A549 (cell line): Measurements from ENCODE around the gene ADAMTSL3. TPM values are rescaled to one million over a fixed set of nuclear protein-coding genes. Genes with fewer than 3 reads are reported as not detected.
"Not testable (repeated sequence)": the region's sequence is repeated elsewhere in the genome, so short reads cannot be mapped to it uniquely, and the experiment has no call there.

ENCODE experiments used
- ATAC-seq, 2 experiments: fragments of 200-7000 bp in 1 of 2; fragments of >200 bp in 1 of 2; cut with Nextera tagmentation in 1 of 2; cut with Tn5 transposase in 1 of 2; 3 replicates each; pipeline versions ENCODE4 v1.8.0 to v1.9.1; 2018 to 2020; ENCODE audit warnings: mild to moderate bottlenecking in 1 of 2, moderate library complexity in 1 of 2
- CTCF ChIA-PET: fragments of 300-600 bp; sonication (Branson Sonifier 250); formaldehyde crosslinking; extraction: SDS; loops from one replicate; lab custom pipeline; 2021; ENCODE audit warnings: antibody characterized with exemption, inconsistent platforms; lab: Yijun Ruan, JAX
- POLR2A ChIA-PET: fragments of 350-600 bp; formaldehyde crosslinking; extraction: SDS; loops from one replicate; lab custom pipeline; 2021; ENCODE audit warnings: antibody characterized with exemption, inconsistent platforms; lab: Yijun Ruan, JAX
- DNase-seq, 2 experiments: peaks; one replicate each; pipeline versions ENCODE4 v3.0.0 to v3.0.0-alpha.2; 2011 to 2016; ENCODE audit warnings: low read depth in 1 of 2, low spot score in 1 of 2
- FAIRE-seq: peaks from 2 replicates; lab custom pipeline; 2011; peaks lifted over from hg19 to GRCh38; lab: Jason Lieb, UNC
- H3K27ac ChIP-seq, 2 experiments: fragments of >200 bp; sonication (Bioruptor Twin); formaldehyde crosslinking; 3 replicates each; pipeline ENCODE4 v1.5.1; 2016 to 2017
- H3K4me1 ChIP-seq: fragments of >200 bp; sonication (Bioruptor Twin); formaldehyde crosslinking; 3 replicates; pipeline ENCODE4 v1.6.1; 2016
- H3K4me2 ChIP-seq: fragments of >200 bp; sonication (Bioruptor Twin); formaldehyde crosslinking; 3 replicates; pipeline ENCODE4 v1.6.1; 2016
- H3K4me3 ChIP-seq: fragments of >200 bp; sonication (Bioruptor Twin); formaldehyde crosslinking; 3 replicates; pipeline ENCODE4 v1.5.1; 2016
- H3K9me3 ChIP-seq: fragments of >200 bp; sonication (Bioruptor Twin); formaldehyde crosslinking; 3 replicates; pipeline ENCODE4 v1.6.1; 2016
- BCL3 ChIP-seq: fragments of >200 bp; sonication (Bioruptor Twin); formaldehyde crosslinking; IDR thresholded peaks from 3 replicates; pipeline ENCODE4 v1.6.1; 2016
- BHLHE40 ChIP-seq: IDR thresholded peaks from 2 replicates; pipeline ENCODE4 v1.6.1; 2012; ENCODE audit warnings: low read depth, low read length, inconsistent platforms
- CEBPB ChIP-seq, 2 experiments: fragments of >200 bp in 1 of 2; sonication (Bioruptor Twin) in 1 of 2; formaldehyde crosslinking in 1 of 2; IDR thresholded peaks; 2 replicates each; pipeline ENCODE4 v1.6.1; 2012 to 2016
- FOXS1 ChIP-seq: fragments of 250-450 bp; sonication (Bioruptor Pico); IDR thresholded peaks from 2 replicates; pipeline ENCODE4 v1.5.0; 2020; ENCODE audit warnings: mild to moderate bottlenecking, moderate library complexity
- HDAC2 ChIP-seq: fragments of 200-600 bp; sonication (generic); IDR thresholded peaks from 2 replicates; pipeline ENCODE4 v1.6.1; 2016
- HES2 ChIP-seq: fragments of >200 bp; sonication (Bioruptor Twin); formaldehyde crosslinking; IDR thresholded peaks from 2 replicates; pipeline ENCODE4 v1.6.1; 2016
- JUN ChIP-seq, 2 experiments: fragments of >200 bp; sonication (Bioruptor Twin); formaldehyde crosslinking; IDR thresholded peaks; 2 replicates in 1 of 2; 3 replicates in 1 of 2; pipeline ENCODE4 v1.6.1; 2016 to 2017
- JUNB ChIP-seq: fragments of >200 bp; sonication (Bioruptor Twin); formaldehyde crosslinking; IDR thresholded peaks from 2 replicates; pipeline ENCODE4 v1.6.1; 2016
- KDM5A ChIP-seq: fragments of 200-600 bp; sonication (generic); IDR thresholded peaks from 2 replicates; pipeline ENCODE4 v1.6.1; 2016; ENCODE audit warnings: antibody characterized with exemption, mild to moderate bottlenecking
- MAZ ChIP-seq: fragments of 150-350 bp; IDR thresholded peaks from 2 replicates; pipeline ENCODE4 v1.6.1; 2014; ENCODE audit warnings: antibody characterized with exemption, low read depth, low read length, borderline replicate concordance
- PHF8 ChIP-seq: fragments of 200-600 bp; sonication (generic); IDR thresholded peaks from 2 replicates; pipeline ENCODE4 v1.6.1; 2016; ENCODE audit warnings: low read depth, mild to moderate bottlenecking, antibody characterized with exemption, moderate library complexity, borderline replicate concordance
- RAD21 ChIP-seq, 2 experiments: fragments of >200 bp in 1 of 2; sonication (Bioruptor Twin) in 1 of 2; formaldehyde crosslinking in 1 of 2; IDR thresholded peaks in 1 of 2; conservative IDR thresholded peaks in 1 of 2; 2 replicates in 1 of 2; 3 replicates in 1 of 2; pipeline ENCODE4 v1.6.1; 2012 to 2018; ENCODE audit warnings: inconsistent platforms in 1 of 2
- RFX5 ChIP-seq: fragments of 450-650 bp; IDR thresholded peaks from 2 replicates; pipeline ENCODE4 v1.7.1; 2014; ENCODE audit warnings: antibody characterized with exemption, mild to moderate bottlenecking, moderate library complexity
- SREBF2 ChIP-seq: fragments of 450-650 bp; IDR thresholded peaks from 2 replicates; pipeline ENCODE4 v1.6.1; 2014; ENCODE audit warnings: mild to moderate bottlenecking, moderate library complexity
- ZFP36 ChIP-seq: fragments of 450-650 bp; IDR thresholded peaks from 2 replicates; pipeline ENCODE4 v1.6.1; 2014; ENCODE audit warnings: borderline replicate concordance; ENCODE audit not compliant: partially characterized antibody
- WGBS: methylation state at CpG from one replicate; pipeline ENCODE4 v1.1.6; 2017; ENCODE audit errors: missing lambda C conversion rate; 5-methylcytosine and 5-hydroxymethylcytosine counted together
- polyA plus RNA-seq, 4 experiments: library from polyadenylated mRNA; depleted of rRNA in 3 of 4; stranded (reverse); fragments of >200 nt; fragmentation: RNase III in 1 of 4; extraction: RNeasy Plus Mini Kit Qiagen cat#74134 plus additional on column Dnase treatment in 1 of 4; gene quantifications; 2 replicates in 3 of 4; 3 replicates in 1 of 4; pipeline ENCODE4 v1.2.3, GENCODE V29; 2011 to 2017
- TF ChIP-seq, protein P1 (sequence below): IDR thresholded peaks from 2 replicates; pipeline ENCODE4 v1.6.1; 2012
- TF ChIP-seq, protein P2 (sequence below): IDR thresholded peaks from 2 replicates; pipeline ENCODE4 v1.6.1; 2012; ENCODE audit warnings: low read depth, borderline replicate concordance
- TF ChIP-seq, protein P3 (sequence below): fragments of 450-650 bp; IDR thresholded peaks from 2 replicates; pipeline ENCODE4 v1.6.1; 2014; ENCODE audit warnings: antibody characterized with exemption
- TF ChIP-seq, protein P4 (sequence below): fragments of 150-350 bp; IDR thresholded peaks from 2 replicates; pipeline ENCODE4 v1.6.1; 2014; ENCODE audit warnings: low read depth, mild to moderate bottlenecking, low read length
- TF ChIP-seq, protein P5 (sequence below): fragments of 250-450 bp; sonication (Bioruptor Pico); IDR thresholded peaks from 2 replicates; pipeline ENCODE4 v1.5.0; 2020; ENCODE audit warnings: low read depth, mild to moderate bottlenecking, moderate library complexity

Gene ADAMTSL3
- polyA plus RNA-seq, 2 of the 4 experiments (the other 2 are of a cell fraction): 0.22 to 0.25 TPM

DNA sequence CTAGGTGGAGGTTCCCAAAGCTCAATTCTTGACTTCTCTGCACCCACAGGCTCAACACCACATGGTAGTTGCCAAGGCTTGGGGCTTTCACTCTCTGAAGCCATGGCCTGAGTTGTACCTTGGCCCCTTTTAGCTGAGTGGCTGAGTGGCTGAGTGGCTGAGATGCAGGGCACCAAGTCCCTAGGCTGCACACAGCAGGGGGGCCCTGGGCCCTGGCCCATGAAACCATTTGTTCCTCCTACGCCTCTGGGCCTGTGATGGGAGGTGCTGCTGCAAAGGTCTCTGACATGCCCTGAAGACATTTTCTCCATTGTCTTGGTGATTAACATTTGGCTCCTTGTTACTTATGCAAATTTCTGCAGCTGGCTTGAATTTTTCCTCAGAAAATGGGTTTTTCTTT, 103.4 kb downstream of the ADAMTSL3 start:
- POLR2A ChIA-PET, CTCF ChIA-PET, FAIRE-seq, H3K4me1 ChIP-seq, H3K4me2 ChIP-seq, H3K9me3 ChIP-seq, H3K27ac ChIP-seq, H3K4me3 ChIP-seq, DNase-seq, ATAC-seq: not testable (repeated sequence)
- peak; percentile 75 for TF ChIP-seq ZFP36
- 16% methylated on average over 1 of the region's 1 CpG for WGBS

DNA sequence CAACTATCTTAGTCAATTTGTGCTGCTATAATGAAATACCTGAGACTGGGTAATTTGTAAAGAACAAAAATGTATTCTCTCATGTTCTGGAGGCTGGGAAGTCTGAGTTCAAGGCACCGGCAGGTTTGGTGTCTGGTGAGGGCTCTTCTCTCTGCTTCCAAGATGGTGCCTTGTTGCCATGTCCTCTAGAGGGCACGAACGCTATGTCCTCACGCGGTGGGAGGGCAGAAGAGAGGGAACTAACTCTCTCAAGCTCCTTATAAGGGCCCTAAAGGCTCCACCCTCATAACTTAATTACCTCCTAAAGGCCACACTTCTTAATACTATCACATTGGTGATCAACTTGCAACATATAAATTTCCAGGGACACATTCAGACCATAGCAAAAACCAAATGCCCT, 108.4 kb downstream of the ADAMTSL3 start:
- peak in 1 of 2 experiments; percentile 51; a peak in 1 of 6 replicates for ATAC-seq
- WGBS: 28% methylated on average over 5 of the region's 5 CpGs

More for the DNA sequence above, 108.4 kb downstream of the ADAMTSL3 start:
- Histone ChIP-seq H3K4me1 (no peaks in the 10 kb centered on the region), H3K27ac (no peak overlapping the region), H3K4me2 (no peak overlapping the region), H3K9me3 (peaks cover 6% of the 10 kb centered on the region)
- no peak for FAIRE-seq
- TF ChIP-seq HDAC2 (no peak), ZFP36 (no peak), RFX5 (no peak), MAZ (no peak), FOXS1 (CRISPR knock-in tag) (no peak), BCL3 (no peak), HES2 (no peak), PHF8 (no peak), KDM5A (no peak), JUN (IDR thresholded peaks at IDR 0.05) (no peak), JUNB (no peak), SREBF2 (no peak), RAD21 (conservative IDR thresholded peaks at IDR 0.05 in 1 of 2, IDR thresholded peaks at IDR 0.05 in 1 of 2) (no peak), CEBPB (IDR thresholded peaks at IDR 0.05) (no peak), BHLHE40 (no peak)
- TF ChIP-seq, protein P1, sequence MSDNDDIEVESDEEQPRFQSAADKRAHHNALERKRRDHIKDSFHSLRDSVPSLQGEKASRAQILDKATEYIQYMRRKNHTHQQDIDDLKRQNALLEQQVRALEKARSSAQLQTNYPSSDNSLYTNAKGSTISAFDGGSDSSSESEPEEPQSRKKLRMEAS: no peak
- TF ChIP-seq, protein P2, sequence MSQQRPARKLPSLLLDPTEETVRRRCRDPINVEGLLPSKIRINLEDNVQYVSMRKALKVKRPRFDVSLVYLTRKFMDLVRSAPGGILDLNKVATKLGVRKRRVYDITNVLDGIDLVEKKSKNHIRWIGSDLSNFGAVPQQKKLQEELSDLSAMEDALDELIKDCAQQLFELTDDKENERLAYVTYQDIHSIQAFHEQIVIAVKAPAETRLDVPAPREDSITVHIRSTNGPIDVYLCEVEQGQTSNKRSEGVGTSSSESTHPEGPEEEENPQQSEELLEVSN: no peak
- TF ChIP-seq, protein P3, sequence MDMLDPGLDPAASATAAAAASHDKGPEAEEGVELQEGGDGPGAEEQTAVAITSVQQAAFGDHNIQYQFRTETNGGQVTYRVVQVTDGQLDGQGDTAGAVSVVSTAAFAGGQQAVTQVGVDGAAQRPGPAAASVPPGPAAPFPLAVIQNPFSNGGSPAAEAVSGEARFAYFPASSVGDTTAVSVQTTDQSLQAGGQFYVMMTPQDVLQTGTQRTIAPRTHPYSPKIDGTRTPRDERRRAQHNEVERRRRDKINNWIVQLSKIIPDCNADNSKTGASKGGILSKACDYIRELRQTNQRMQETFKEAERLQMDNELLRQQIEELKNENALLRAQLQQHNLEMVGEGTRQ: no peak
- TF ChIP-seq, protein P4, sequence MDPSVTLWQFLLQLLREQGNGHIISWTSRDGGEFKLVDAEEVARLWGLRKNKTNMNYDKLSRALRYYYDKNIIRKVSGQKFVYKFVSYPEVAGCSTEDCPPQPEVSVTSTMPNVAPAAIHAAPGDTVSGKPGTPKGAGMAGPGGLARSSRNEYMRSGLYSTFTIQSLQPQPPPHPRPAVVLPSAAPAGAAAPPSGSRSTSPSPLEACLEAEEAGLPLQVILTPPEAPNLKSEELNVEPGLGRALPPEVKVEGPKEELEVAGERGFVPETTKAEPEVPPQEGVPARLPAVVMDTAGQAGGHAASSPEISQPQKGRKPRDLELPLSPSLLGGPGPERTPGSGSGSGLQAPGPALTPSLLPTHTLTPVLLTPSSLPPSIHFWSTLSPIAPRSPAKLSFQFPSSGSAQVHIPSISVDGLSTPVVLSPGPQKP: no peak
- TF ChIP-seq, protein P5, sequence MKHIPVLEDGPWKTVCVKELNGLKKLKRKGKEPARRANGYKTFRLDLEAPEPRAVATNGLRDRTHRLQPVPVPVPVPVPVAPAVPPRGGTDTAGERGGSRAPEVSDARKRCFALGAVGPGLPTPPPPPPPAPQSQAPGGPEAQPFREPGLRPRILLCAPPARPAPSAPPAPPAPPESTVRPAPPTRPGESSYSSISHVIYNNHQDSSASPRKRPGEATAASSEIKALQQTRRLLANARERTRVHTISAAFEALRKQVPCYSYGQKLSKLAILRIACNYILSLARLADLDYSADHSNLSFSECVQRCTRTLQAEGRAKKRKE (CRISPR knock-in tag): no peak
- TF ChIP-seq, all 56 proteins: peak for 0
- DNase-seq: peak in 1 of 2 experiments; percentile 11
- H3K4me3 ChIP-seq: no peak overlapping the region
- POLR2A ChIA-PET: no interaction called here
- CTCF ChIA-PET: interaction anchor here (0.6 kb wide), 1 partner anchor 319 kb away, joined by 3 read pairs; no protein-coding TSS in a partner anchor
